ENCODE results near the gene CYSTM1.

- TF ChIP-seq CTCF (tag by site-specific recombination; IDR thresholded peaks at IDR 0.05) (no peak), MYNN (tag by site-specific recombination; IDR thresholded peaks at IDR 0.05; ENCODE audit: borderline replicate concordance) (no peak), BCL6B (tag by site-specific recombination; IDR thresholded peaks at IDR 0.05) (no peak), SP7 (tag by site-specific recombination; IDR thresholded peaks at IDR 0.05) (no peak), YY1 (tag by site-specific recombination; IDR thresholded peaks at IDR 0.05) (no peak), ZNF639 (tag by site-specific recombination; IDR thresholded peaks at IDR 0.05) (no peak), PBX3 (CRISPR knock-in tag; IDR thresholded peaks at IDR 0.05) (no peak), REST (tag by site-specific recombination; IDR thresholded peaks at IDR 0.05) (no peak), ZBTB21 (tag by site-specific recombination; IDR thresholded peaks at IDR 0.05) (no peak), ZBTB11 (tag by site-specific recombination; conservative IDR thresholded peaks at IDR 0.05; ENCODE audit: low read depth) (no peak), ZNF114 (tag by site-specific recombination; IDR thresholded peaks at IDR 0.05) (no peak), ZNF184 (tag by site-specific recombination; IDR thresholded peaks at IDR 0.05) (no peak), ZNF26 (tag by site-specific recombination; IDR thresholded peaks at IDR 0.05) (no peak)
These were observed 38.5 kb downstream of the CYSTM1 start for GRCh38 chr5:140213370-140213983.
